GM12878 (cell line): ENCODE measurements around the gene PRPF6. TPM values are rescaled to one million over a fixed set of nuclear protein-coding genes. Genes with fewer than 3 reads are reported as not detected.

Experiments
- ATAC-seq: fragments of 200-7000 bp; cut with Tn5 transposase; 3 replicates; pipeline ENCODE4 v1.9.1; 2020; ENCODE audit warnings: mild to moderate bottlenecking, moderate library complexity
- BruUV-seq: library from RNA; stranded (reverse); fragments of 400-500 nt; replicated peaks from 2 replicates; lab custom pipeline; 2021; lab: Mats Ljungman, UMichigan
- CTCF ChIA-PET: fragments of 300-600 bp; sonication (Branson Sonifier 250); formaldehyde crosslinking; extraction: SDS; loops from one replicate; lab custom pipeline; 2021; ENCODE audit warnings: inconsistent platforms; lab: Yijun Ruan, JAX
- POLR2A ChIA-PET: fragments of 350-600 bp; formaldehyde crosslinking; extraction: SDS; loops from one replicate; lab custom pipeline; 2021; ENCODE audit warnings: inconsistent platforms; lab: Charles Lee
- RAD21 ChIA-PET: fragments of 300-600 bp; sonication (Branson Sonifier 250); formaldehyde crosslinking; loops from one replicate; lab custom pipeline; 2023; ENCODE audit warnings: antibody characterized with exemption; ENCODE audit not compliant: unreplicated experiment; lab: Charles Lee
- SMC1A ChIA-PET: fragments of 300-600 bp; sonication (Branson Sonifier 250); formaldehyde crosslinking; loops from one replicate; lab custom pipeline; 2023; ENCODE audit not compliant: unreplicated experiment, uncharacterized antibody; lab: Charles Lee
- DNase-seq: peaks from one replicate; pipeline ENCODE4 v3.0.0-alpha.2; 2011; ENCODE audit warnings: low read depth, low spot score
- FAIRE-seq: peaks from 3 replicates; lab custom pipeline; 2011; peaks lifted over from hg19 to GRCh38; lab: Jason Lieb, UNC
- H2AFZ ChIP-seq: 2 replicates; pipeline ENCODE4 v1.6.0; 2011; ENCODE audit warnings: low read depth, low read length, control low read depth; ENCODE audit not compliant: control insufficient read depth
- H3K27ac ChIP-seq: 2 replicates; pipeline ENCODE4 v1.5.1; 2011; ENCODE audit warnings: control low read depth; ENCODE audit not compliant: control insufficient read depth, insufficient read depth
- H3K27me3 ChIP-seq, 2 experiments: replicated peaks in 1 of 2; 2 replicates each; pipeline versions ENCODE4 v1.6.0 to v1.6.1; 2011; ENCODE audit warnings: low read length in 1 of 2; ENCODE audit not compliant: control insufficient read depth in 2 of 2, insufficient read depth in 2 of 2
- H3K36me3 ChIP-seq, 2 experiments: 2 replicates each; pipeline ENCODE4 v1.5.1; 2011; ENCODE audit warnings: low read length in 1 of 2; ENCODE audit not compliant: control insufficient read depth in 2 of 2, insufficient read depth in 2 of 2
- H3K4me1 ChIP-seq: 2 replicates; pipeline ENCODE4 v1.6.1; 2011; ENCODE audit warnings: mild to moderate bottlenecking, low read length, moderate library complexity, mixed read lengths; ENCODE audit not compliant: control insufficient read depth, insufficient read depth
- H3K4me2 ChIP-seq: 2 replicates; pipeline ENCODE4 v1.6.0; 2011; ENCODE audit warnings: control low read depth; ENCODE audit not compliant: control insufficient read depth, insufficient read depth
- H3K4me3 ChIP-seq: fragments of 200-600 bp; sonication (generic); 2 replicates; pipeline ENCODE4 v1.5.1; 2016
- H3K79me2 ChIP-seq: 2 replicates; pipeline ENCODE4 v1.6.0; 2011; ENCODE audit warnings: low read length; ENCODE audit not compliant: control insufficient read depth, insufficient read depth
- H3K9ac ChIP-seq: 2 replicates; pipeline ENCODE4 v1.8.0; 2011; ENCODE audit warnings: low read length, control low read depth, mixed read lengths; ENCODE audit not compliant: control insufficient read depth, insufficient read depth
- H3K9me3 ChIP-seq: replicated peaks from 3 replicates; pipeline ENCODE4 v1.5.1; 2011; ENCODE audit warnings: mild to moderate bottlenecking, low read length; ENCODE audit not compliant: control insufficient read depth, insufficient read depth
- H4K20me1 ChIP-seq: 2 replicates; pipeline ENCODE4 v1.6.0; 2011; ENCODE audit not compliant: control insufficient read depth, insufficient read depth
- ATF7 ChIP-seq: fragments of 450-650 bp; IDR thresholded peaks from 2 replicates; pipeline ENCODE4 v1.6.1; 2016; ENCODE audit warnings: low read depth, mild to moderate bottlenecking
- CBFB ChIP-seq: IDR thresholded peaks from 2 replicates; pipeline ENCODE4 v1.6.1; 2016; ENCODE audit warnings: antibody characterized with exemption, low read depth
- GATAD2B ChIP-seq: fragments of 450-650 bp; conservative IDR thresholded peaks from 2 replicates; pipeline ENCODE4 v1.6.1; 2017; ENCODE audit warnings: low read depth, mild to moderate bottlenecking, moderate library complexity
- POLR2A ChIP-seq: IDR thresholded peaks from 2 replicates; pipeline ENCODE4 v1.6.1; 2011; ENCODE audit warnings: low read depth, mild to moderate bottlenecking, low read length
- RBBP5 ChIP-seq: fragments of 200-600 bp; sonication (generic); conservative IDR thresholded peaks from 2 replicates; pipeline ENCODE4 v1.6.1; 2016
- STAT1 ChIP-seq: fragments of 450-650 bp; conservative IDR thresholded peaks from 2 replicates; pipeline ENCODE4 v1.6.1; 2014; ENCODE audit warnings: antibody characterized with exemption, mild to moderate bottlenecking
- WGBS: methylation state at CpG from one replicate; pipeline ENCODE4 v1.1.6; 2016; ENCODE audit warnings: low lambda C conversion rate; ENCODE audit not compliant: insufficient replicate concordance, insufficient coverage; ENCODE audit errors: missing lambda C conversion rate; 5-methylcytosine and 5-hydroxymethylcytosine counted together
- in situ Hi-C: fragments of 300-500 bp; cut with MboI; formaldehyde crosslinking; loops from 9 replicates; pipeline ENCODE4 v1.14.3; 2018; ENCODE audit warnings: mixed read lengths
- intact Hi-C: fragments of 100-400 bp; cut with micrococcal nuclease; formaldehyde crosslinking; loops from one replicate; pipeline ENCODE4 v1.14.2; 2022; ENCODE audit not compliant: unreplicated experiment
- polyA plus RNA-seq, 11 experiments: library from polyadenylated mRNA; depleted of rRNA in 4 of 11; unstranded in 6 of 11; stranded (reverse) in 5 of 11; fragments of >200 nt; fragmentation: Nextera tagmentation in 4 of 11; fragmentation: Illumina TruSeq in 1 of 11; extraction: Ambion mirVana in 4 of 11; extraction: Trizol in 1 of 11; gene quantifications; 1 replicate in 1 of 11; 2 replicates in 10 of 11; pipeline versions ENCODE4 v1.2.1 to v1.2.3, GENCODE V29; 2011 to 2016; ENCODE audit warnings: inconsistent platforms in 2 of 11, missing spikeins in 2 of 11, low read depth in 1 of 11
- total RNA-seq, 4 experiments: library from RNA; depleted of rRNA in 3 of 4; stranded (reverse); fragments of >200 nt in 3 of 4; fragmentation: Illumina TruSeq in 1 of 4; extraction: Trizol in 1 of 4; gene quantifications; 2 replicates each; pipeline versions ENCODE4 v1.2.1 to v1.2.3, GENCODE V29; 2013 to 2021
- TF ChIP-seq, protein P1 (sequence below): fragments of 450-650 bp; conservative IDR thresholded peaks from 2 replicates; pipeline ENCODE4 v1.6.1; 2017; ENCODE audit warnings: mild to moderate bottlenecking, moderate library complexity
- TF ChIP-seq, protein P2 (sequence below): fragments of 450-650 bp; IDR thresholded peaks from 2 replicates; pipeline ENCODE4 v1.6.1; 2017; ENCODE audit warnings: mild to moderate bottlenecking, moderate library complexity
- TF ChIP-seq, protein P3 (sequence below): IDR thresholded peaks from 2 replicates; pipeline ENCODE4 v1.6.1; 2011; ENCODE audit warnings: mild to moderate bottlenecking, low read depth, low read length, moderate library complexity; ENCODE audit not compliant: insufficient replicate concordance
- TF ChIP-seq, protein P4 (sequence below): fragments of 450-650 bp; IDR thresholded peaks from 2 replicates; pipeline ENCODE4 v1.6.1; 2017; ENCODE audit warnings: borderline replicate concordance
- TF ChIP-seq, protein P5 (sequence below): fragments of 450-650 bp; IDR thresholded peaks from 2 replicates; pipeline ENCODE4 v1.6.1; 2017; ENCODE audit warnings: low read depth, mild to moderate bottlenecking, moderate library complexity

The PRPF6 gene
- total and polyA plus RNA-seq, 10 of the 15 experiments (the other 5 are each of a cell fraction or from before 2014, with no cell fraction given) = 5.0 to 102 (median 71.3) TPM

DNA sequence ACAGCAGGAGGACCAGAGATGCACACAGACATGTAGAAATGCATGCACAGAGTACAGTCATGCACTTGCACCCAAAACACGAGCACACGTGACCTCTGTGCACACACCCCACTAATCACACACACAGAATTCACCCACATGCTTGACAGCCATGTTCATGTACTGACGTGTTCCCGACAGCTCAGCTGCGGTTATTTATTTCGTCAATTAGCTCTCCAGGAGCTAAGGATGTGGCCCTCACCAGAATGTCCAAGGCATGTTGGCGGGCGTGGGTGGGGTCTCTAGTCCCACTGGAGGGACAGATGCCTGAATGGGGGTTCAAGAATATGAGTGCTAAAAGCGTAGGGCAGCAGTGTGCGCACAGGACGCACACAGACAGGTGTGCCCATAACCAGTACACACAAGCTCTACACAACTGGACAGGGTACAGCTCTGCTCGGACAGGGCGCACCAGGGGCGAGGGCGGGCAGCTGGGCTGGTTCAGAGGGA is 571 bp upstream of the PRPF6 start (continued):
- TF ChIP-seq, protein P1, sequence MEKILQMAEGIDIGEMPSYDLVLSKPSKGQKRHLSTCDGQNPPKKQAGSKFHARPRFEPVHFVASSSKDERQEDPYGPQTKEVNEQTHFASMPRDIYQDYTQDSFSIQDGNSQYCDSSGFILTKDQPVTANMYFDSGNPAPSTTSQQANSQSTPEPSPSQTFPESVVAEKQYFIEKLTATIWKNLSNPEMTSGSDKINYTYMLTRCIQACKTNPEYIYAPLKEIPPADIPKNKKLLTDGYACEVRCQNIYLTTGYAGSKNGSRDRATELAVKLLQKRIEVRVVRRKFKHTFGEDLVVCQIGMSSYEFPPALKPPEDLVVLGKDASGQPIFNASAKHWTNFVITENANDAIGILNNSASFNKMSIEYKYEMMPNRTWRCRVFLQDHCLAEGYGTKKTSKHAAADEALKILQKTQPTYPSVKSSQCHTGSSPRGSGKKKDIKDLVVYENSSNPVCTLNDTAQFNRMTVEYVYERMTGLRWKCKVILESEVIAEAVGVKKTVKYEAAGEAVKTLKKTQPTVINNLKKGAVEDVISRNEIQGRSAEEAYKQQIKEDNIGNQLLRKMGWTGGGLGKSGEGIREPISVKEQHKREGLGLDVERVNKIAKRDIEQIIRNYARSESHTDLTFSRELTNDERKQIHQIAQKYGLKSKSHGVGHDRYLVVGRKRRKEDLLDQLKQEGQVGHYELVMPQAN = 0 out of 2 replicates have a peak, but pooled peaks have one; percentile 4

DNA sequence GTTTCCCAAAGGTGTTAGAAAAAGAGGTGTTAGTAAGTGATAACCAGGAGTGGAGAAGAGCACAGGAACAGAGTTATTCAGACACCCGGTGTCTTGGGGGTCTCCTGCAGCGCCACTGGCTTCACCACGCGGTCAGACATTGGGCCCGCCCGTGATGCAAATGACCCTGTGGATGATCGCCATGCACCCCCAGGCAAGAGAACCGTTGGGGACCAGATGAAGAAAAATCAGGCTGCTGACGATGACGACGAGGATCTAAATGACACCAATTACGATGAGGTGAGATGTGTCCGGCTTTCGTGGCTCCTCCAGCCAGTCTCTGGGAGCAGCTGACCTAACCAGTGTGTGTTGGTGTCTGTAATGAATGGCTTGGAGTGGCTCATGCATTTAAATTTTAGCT is 2.0 kb downstream of the PRPF6 start:
- ChIA-PET RAD21 (interaction anchor here (4.4 kb wide), 1 partner anchor 54 kb away, joined by 92 read pairs; the partner anchor contains the start of gene C20orf204), POLR2A (interaction anchor here (0.6 to 4.1 kb wide), 6 partner anchors 16 to 56 kb away, joined by 3 to 63 read pairs (median 4); partner anchors contain the start of gene C20orf204), CTCF (interaction anchor here (0.9 to 3.2 kb wide), 4 partner anchors 10 to 89 kb away, joined by 3 to 24 read pairs (median 8); no protein-coding TSS in a partner anchor), SMC1A (interaction anchor here (0.7 to 4.1 kb wide), 2 partner anchors 54 to 55 kb away, joined by 3 to 52 read pairs; partner anchors contain the start of gene C20orf204)
- FAIRE-seq (no peak), DNase-seq (no peak), ATAC-seq (no peak)
- no peak overlapping the region for H3K9ac ChIP-seq
- H3K27ac ChIP-seq = no peak overlapping the region
- no peaks in the 10 kb centered on the region for H3K9me3 ChIP-seq
- intact Hi-C loops = loop anchor here (5.0 kb wide), 1 partner anchor 74 kb away; no protein-coding TSS in a partner anchor
- peaks cover 13% of the 10 kb centered on the region for H3K4me1 ChIP-seq
- H2AFZ ChIP-seq = no peak overlapping the region
- no peaks in the 10 kb centered on the region for H3K27me3 ChIP-seq
- peak overlapping the region; percentile 96; the same call in 1 of the 2 replicates for H3K4me3 ChIP-seq
- H4K20me1 ChIP-seq = no peaks in the 10 kb centered on the region
- BruUV-seq = TSS peak; percentile 73
- peaks cover 53% of the 10 kb centered on the region for H3K79me2 ChIP-seq
- WGBS = 93% methylated on average over 14 of the region's 14 CpGs
- in situ Hi-C loops = no loop called here
- peak overlapping the region; percentile 79 for H3K4me2 ChIP-seq
- H3K36me3 ChIP-seq = peaks cover 1 to 19% of the 10 kb centered on the region in 2 experiments
- TF ChIP-seq ATF7 = no peak
- no peak for TF ChIP-seq RBBP5
- TF ChIP-seq, protein P2, sequence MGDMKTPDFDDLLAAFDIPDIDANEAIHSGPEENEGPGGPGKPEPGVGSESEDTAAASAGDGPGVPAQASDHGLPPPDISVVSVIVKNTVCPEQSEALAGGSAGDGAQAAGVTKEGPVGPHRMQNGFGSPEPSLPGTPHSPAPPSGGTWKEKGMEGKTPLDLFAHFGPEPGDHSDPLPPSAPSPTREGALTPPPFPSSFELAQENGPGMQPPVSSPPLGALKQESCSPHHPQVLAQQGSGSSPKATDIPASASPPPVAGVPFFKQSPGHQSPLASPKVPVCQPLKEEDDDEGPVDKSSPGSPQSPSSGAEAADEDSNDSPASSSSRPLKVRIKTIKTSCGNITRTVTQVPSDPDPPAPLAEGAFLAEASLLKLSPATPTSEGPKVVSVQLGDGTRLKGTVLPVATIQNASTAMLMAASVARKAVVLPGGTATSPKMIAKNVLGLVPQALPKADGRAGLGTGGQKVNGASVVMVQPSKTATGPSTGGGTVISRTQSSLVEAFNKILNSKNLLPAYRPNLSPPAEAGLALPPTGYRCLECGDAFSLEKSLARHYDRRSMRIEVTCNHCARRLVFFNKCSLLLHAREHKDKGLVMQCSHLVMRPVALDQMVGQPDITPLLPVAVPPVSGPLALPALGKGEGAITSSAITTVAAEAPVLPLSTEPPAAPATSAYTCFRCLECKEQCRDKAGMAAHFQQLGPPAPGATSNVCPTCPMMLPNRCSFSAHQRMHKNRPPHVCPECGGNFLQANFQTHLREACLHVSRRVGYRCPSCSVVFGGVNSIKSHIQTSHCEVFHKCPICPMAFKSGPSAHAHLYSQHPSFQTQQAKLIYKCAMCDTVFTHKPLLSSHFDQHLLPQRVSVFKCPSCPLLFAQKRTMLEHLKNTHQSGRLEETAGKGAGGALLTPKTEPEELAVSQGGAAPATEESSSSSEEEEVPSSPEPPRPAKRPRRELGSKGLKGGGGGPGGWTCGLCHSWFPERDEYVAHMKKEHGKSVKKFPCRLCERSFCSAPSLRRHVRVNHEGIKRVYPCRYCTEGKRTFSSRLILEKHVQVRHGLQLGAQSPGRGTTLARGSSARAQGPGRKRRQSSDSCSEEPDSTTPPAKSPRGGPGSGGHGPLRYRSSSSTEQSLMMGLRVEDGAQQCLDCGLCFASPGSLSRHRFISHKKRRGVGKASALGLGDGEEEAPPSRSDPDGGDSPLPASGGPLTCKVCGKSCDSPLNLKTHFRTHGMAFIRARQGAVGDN = no peak
- TF ChIP-seq POLR2A = no peak
- TF ChIP-seq, protein P3, sequence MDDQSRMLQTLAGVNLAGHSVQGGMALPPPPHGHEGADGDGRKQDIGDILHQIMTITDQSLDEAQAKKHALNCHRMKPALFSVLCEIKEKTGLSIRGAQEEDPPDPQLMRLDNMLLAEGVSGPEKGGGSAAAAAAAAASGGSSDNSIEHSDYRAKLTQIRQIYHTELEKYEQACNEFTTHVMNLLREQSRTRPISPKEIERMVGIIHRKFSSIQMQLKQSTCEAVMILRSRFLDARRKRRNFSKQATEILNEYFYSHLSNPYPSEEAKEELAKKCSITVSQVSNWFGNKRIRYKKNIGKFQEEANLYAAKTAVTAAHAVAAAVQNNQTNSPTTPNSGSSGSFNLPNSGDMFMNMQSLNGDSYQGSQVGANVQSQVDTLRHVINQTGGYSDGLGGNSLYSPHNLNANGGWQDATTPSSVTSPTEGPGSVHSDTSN = no peak
- TF ChIP-seq, protein P4, sequence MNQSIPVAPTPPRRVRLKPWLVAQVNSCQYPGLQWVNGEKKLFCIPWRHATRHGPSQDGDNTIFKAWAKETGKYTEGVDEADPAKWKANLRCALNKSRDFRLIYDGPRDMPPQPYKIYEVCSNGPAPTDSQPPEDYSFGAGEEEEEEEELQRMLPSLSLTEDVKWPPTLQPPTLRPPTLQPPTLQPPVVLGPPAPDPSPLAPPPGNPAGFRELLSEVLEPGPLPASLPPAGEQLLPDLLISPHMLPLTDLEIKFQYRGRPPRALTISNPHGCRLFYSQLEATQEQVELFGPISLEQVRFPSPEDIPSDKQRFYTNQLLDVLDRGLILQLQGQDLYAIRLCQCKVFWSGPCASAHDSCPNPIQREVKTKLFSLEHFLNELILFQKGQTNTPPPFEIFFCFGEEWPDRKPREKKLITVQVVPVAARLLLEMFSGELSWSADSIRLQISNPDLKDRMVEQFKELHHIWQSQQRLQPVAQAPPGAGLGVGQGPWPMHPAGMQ = no peak
- TF ChIP-seq CBFB = no peak
- no peak for TF ChIP-seq GATAD2B
- no peak for TF ChIP-seq STAT1
- TF ChIP-seq, protein P5, sequence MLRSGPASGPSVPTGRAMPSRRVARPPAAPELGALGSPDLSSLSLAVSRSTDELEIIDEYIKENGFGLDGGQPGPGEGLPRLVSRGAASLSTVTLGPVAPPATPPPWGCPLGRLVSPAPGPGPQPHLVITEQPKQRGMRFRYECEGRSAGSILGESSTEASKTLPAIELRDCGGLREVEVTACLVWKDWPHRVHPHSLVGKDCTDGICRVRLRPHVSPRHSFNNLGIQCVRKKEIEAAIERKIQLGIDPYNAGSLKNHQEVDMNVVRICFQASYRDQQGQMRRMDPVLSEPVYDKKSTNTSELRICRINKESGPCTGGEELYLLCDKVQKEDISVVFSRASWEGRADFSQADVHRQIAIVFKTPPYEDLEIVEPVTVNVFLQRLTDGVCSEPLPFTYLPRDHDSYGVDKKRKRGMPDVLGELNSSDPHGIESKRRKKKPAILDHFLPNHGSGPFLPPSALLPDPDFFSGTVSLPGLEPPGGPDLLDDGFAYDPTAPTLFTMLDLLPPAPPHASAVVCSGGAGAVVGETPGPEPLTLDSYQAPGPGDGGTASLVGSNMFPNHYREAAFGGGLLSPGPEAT = no peak
